GM23338 (cell line): ENCODE results near the gene TSHZ3.

Experiments
- EZH2 ChIP-seq: fragments of 200-600 bp; sonication (generic); IDR thresholded peaks from one replicate; pipeline ENCODE4 v1.8.0; 2017; ENCODE audit warnings: antibody characterized with exemption, mild to moderate bottlenecking, low read depth; ENCODE audit not compliant: unreplicated experiment
- EZH2phosphoT487 ChIP-seq: fragments of 200-600 bp; sonication (generic); IDR thresholded peaks from one replicate; pipeline ENCODE4 v1.8.1; 2018; ENCODE audit warnings: antibody characterized with exemption; ENCODE audit not compliant: unreplicated experiment
- TF ChIP-seq, protein P1 (sequence below), 2 experiments: fragments of 200-600 bp in 1 of 2; sonication (generic) in 1 of 2; conservative IDR thresholded peaks; 2 replicates each; pipeline versions ENCODE4 v1.5.1 to v1.6.1; 2016 to 2017; ENCODE audit warnings: antibody characterized with exemption in 2 of 2, low read depth in 2 of 2, mild to moderate bottlenecking in 2 of 2, moderate library complexity in 1 of 2
- TF ChIP-seq, protein P2 (sequence below): IDR thresholded peaks from one replicate; pipeline ENCODE4 v1.6.1; 2018; ENCODE audit warnings: antibody characterized with exemption; ENCODE audit not compliant: unreplicated experiment
- TF ChIP-seq, protein P3 (sequence below): fragments of 250-450 bp; sonication (Bioruptor Pico); IDR thresholded peaks from 2 replicates; pipeline ENCODE4 v1.5.0; 2020; ENCODE audit warnings: mild to moderate bottlenecking, moderate library complexity

DNA sequence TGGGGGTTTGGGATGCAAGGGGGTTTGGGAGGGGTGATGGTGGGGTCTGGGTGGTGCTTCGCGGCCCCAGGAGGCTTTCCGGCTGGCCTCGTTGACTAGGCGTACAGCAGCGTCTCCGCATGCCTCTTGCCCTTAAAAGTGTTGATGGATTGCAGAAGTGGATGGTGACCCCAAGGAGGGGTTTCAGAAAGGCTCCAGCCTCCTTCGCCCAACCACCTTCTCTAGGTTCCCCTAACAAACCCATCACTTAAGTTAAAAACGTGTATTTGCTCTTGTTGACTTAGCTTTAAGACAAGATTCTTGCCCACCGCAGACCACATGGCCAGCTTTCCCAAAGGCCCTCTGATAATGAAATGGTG is 8.1 kb upstream of the TSHZ3 start:
- TF ChIP-seq, protein P1, sequence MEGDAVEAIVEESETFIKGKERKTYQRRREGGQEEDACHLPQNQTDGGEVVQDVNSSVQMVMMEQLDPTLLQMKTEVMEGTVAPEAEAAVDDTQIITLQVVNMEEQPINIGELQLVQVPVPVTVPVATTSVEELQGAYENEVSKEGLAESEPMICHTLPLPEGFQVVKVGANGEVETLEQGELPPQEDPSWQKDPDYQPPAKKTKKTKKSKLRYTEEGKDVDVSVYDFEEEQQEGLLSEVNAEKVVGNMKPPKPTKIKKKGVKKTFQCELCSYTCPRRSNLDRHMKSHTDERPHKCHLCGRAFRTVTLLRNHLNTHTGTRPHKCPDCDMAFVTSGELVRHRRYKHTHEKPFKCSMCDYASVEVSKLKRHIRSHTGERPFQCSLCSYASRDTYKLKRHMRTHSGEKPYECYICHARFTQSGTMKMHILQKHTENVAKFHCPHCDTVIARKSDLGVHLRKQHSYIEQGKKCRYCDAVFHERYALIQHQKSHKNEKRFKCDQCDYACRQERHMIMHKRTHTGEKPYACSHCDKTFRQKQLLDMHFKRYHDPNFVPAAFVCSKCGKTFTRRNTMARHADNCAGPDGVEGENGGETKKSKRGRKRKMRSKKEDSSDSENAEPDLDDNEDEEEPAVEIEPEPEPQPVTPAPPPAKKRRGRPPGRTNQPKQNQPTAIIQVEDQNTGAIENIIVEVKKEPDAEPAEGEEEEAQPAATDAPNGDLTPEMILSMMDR (conservative IDR thresholded peaks at IDR 0.05; ENCODE audit: low read depth in 2 of 2): no peak
- TF ChIP-seq EZH2 (no peak), EZH2phosphoT487 (no peak)
- TF ChIP-seq, protein P2, sequence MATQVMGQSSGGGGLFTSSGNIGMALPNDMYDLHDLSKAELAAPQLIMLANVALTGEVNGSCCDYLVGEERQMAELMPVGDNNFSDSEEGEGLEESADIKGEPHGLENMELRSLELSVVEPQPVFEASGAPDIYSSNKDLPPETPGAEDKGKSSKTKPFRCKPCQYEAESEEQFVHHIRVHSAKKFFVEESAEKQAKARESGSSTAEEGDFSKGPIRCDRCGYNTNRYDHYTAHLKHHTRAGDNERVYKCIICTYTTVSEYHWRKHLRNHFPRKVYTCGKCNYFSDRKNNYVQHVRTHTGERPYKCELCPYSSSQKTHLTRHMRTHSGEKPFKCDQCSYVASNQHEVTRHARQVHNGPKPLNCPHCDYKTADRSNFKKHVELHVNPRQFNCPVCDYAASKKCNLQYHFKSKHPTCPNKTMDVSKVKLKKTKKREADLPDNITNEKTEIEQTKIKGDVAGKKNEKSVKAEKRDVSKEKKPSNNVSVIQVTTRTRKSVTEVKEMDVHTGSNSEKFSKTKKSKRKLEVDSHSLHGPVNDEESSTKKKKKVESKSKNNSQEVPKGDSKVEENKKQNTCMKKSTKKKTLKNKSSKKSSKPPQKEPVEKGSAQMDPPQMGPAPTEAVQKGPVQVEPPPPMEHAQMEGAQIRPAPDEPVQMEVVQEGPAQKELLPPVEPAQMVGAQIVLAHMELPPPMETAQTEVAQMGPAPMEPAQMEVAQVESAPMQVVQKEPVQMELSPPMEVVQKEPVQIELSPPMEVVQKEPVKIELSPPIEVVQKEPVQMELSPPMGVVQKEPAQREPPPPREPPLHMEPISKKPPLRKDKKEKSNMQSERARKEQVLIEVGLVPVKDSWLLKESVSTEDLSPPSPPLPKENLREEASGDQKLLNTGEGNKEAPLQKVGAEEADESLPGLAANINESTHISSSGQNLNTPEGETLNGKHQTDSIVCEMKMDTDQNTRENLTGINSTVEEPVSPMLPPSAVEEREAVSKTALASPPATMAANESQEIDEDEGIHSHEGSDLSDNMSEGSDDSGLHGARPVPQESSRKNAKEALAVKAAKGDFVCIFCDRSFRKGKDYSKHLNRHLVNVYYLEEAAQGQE: no peak
- TF ChIP-seq, protein P3, sequence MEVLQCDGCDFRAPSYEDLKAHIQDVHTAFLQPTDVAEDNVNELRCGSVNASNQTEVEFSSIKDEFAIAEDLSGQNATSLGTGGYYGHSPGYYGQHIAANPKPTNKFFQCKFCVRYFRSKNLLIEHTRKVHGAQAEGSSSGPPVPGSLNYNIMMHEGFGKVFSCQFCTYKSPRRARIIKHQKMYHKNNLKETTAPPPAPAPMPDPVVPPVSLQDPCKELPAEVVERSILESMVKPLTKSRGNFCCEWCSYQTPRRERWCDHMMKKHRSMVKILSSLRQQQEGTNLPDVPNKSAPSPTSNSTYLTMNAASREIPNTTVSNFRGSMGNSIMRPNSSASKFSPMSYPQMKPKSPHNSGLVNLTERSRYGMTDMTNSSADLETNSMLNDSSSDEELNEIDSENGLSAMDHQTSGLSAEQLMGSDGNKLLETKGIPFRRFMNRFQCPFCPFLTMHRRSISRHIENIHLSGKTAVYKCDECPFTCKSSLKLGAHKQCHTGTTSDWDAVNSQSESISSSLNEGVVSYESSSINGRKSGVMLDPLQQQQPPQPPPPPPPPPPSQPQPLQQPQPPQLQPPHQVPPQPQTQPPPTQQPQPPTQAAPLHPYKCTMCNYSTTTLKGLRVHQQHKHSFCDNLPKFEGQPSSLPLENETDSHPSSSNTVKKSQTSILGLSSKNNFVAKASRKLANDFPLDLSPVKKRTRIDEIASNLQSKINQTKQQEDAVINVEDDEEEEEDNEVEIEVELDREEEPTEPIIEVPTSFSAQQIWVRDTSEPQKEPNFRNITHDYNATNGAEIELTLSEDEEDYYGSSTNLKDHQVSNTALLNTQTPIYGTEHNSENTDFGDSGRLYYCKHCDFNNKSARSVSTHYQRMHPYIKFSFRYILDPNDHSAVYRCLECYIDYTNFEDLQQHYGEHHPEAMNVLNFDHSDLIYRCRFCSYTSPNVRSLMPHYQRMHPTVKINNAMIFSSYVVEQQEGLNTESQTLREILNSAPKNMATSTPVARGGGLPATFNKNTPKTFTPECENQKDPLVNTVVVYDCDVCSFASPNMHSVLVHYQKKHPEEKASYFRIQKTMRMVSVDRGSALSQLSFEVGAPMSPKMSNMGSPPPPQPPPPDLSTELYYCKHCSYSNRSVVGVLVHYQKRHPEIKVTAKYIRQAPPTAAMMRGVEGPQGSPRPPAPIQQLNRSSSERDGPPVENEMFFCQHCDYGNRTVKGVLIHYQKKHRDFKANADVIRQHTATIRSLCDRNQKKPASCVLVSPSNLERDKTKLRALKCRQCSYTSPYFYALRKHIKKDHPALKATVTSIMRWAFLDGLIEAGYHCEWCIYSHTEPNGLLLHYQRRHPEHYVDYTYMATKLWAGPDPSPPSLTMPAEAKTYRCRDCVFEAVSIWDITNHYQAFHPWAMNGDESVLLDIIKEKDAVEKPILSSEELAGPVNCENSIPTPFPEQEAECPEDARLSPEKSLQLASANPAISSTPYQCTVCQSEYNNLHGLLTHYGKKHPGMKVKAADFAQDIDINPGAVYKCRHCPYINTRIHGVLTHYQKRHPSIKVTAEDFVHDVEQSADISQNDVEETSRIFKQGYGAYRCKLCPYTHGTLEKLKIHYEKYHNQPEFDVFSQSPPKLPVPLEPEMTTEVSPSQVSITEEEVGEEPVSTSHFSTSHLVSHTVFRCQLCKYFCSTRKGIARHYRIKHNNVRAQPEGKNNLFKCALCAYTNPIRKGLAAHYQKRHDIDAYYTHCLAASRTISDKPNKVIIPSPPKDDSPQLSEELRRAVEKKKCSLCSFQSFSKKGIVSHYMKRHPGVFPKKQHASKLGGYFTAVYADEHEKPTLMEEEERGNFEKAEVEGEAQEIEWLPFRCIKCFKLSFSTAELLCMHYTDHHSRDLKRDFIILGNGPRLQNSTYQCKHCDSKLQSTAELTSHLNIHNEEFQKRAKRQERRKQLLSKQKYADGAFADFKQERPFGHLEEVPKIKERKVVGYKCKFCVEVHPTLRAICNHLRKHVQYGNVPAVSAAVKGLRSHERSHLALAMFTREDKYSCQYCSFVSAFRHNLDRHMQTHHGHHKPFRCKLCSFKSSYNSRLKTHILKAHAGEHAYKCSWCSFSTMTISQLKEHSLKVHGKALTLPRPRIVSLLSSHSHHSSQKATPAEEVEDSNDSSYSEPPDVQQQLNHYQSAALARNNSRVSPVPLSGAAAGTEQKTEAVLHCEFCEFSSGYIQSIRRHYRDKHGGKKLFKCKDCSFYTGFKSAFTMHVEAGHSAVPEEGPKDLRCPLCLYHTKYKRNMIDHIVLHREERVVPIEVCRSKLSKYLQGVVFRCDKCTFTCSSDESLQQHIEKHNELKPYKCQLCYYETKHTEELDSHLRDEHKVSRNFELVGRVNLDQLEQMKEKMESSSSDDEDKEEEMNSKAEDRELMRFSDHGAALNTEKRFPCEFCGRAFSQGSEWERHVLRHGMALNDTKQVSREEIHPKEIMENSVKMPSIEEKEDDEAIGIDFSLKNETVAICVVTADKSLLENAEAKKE (CRISPR knock-in tag): no peak
